NCI-H1417 (cell line): Measurements from ENCODE around the gene CPT1B.

Experiments used
- DNase-seq, 3 experiments: peaks; one replicate each; lab custom pipeline; 2025; lab: John Stamatoyannopoulos, UW

Gene CPT1B

GRCh38 chr22:50569896-50570535, 8.2 kb downstream of the CPT1B start:
- DNase-seq = no peak

GRCh38 chr22:50569041-50569459, 9.2 kb downstream of the CPT1B start:
- no peak for DNase-seq

- DNase-seq = no peak
Measured at GRCh38 chr22:50568626-50569025, 9.6 kb downstream of the CPT1B start.

- no peak for DNase-seq
Measured at GRCh38 chr22:50567721-50568252, 10.4 kb downstream of the CPT1B start.

- no peak for DNase-seq
Measured at GRCh38 chr22:50564289-50564688, 13.9 kb downstream of the CPT1B start.

GRCh38 chr22:50563413-50564160, 14.6 kb downstream of the CPT1B start:
- DNase-seq = peak in 2 of 3 experiments; percentile 21 to 23

- DNase-seq = peak; percentile 82 to 96 (median 90)
Measured at GRCh38 chr22:50562523-50563412, 15.5 kb downstream of the CPT1B start, which contains the start of gene SYCE3. SYCE3 (minus strand) TSS chr22:50562919; CDS start chr22:50556405, 6,514 bp downstream.

GRCh38 chr22:50561401-50562358, 16.5 kb downstream of the CPT1B start:
- no peak for DNase-seq

GRCh38 chr22:50560034-50560433, 18.2 kb downstream of the CPT1B start:
- DNase-seq = no peak

- DNase-seq = no peak
Measured at GRCh38 chr22:50556703-50557102, 21.5 kb downstream of the CPT1B start.

GRCh38 chr22:50553310-50553709, 24.9 kb downstream of the CPT1B start:
- DNase-seq = no peak

- no peak for DNase-seq
Measured at GRCh38 chr22:50551160-50551752, 27.0 kb downstream of the CPT1B start.

GRCh38 chr22:50550395-50550794, 27.8 kb downstream of the CPT1B start:
- DNase-seq = no peak

- no peak for DNase-seq
Measured at GRCh38 chr22:50548921-50549790, 29.1 kb downstream of the CPT1B start.

GRCh38 chr22:50548040-50548920, 29.9 kb downstream of the CPT1B start:
- no peak for DNase-seq

- DNase-seq = no peak
Measured at GRCh38 chr22:50547263-50547985, 30.8 kb downstream of the CPT1B start.

- no peak for DNase-seq
Measured at GRCh38 chr22:50546326-50547262, 31.6 kb downstream of the CPT1B start.
